Tibial nerve (tissue), 4 donors: Measurements from ENCODE around the gene DSG3.

ENCODE experiments used
- EP300 ChIP-seq, 2 donors: sonication (generic); formaldehyde crosslinking; IDR thresholded peaks; one replicate each; pipeline ENCODE4 v1.6.1; 2017; ENCODE audit warnings: antibody characterized with exemption in 2 of 2, mild to moderate bottlenecking in 1 of 2
- POLR2A ChIP-seq, 2 donors: fragments of 450-650 bp; IDR thresholded peaks; one replicate each; pipeline ENCODE4 v1.6.1; 2017; ENCODE audit warnings: antibody characterized with exemption in 2 of 2, mild to moderate bottlenecking in 2 of 2, moderate library complexity in 2 of 2
- TF ChIP-seq, protein P1 (sequence below), 5 experiments: fragments of 200-600 bp in 3 of 5; fragments of 450-650 bp in 2 of 5; sonication (generic) in 3 of 5; IDR thresholded peaks; one replicate each; pipeline ENCODE4 v1.5.1; 2016 to 2019; ENCODE audit warnings: antibody characterized with exemption in 5 of 5, mild to moderate bottlenecking in 3 of 5, moderate library complexity in 2 of 5

DNA sequence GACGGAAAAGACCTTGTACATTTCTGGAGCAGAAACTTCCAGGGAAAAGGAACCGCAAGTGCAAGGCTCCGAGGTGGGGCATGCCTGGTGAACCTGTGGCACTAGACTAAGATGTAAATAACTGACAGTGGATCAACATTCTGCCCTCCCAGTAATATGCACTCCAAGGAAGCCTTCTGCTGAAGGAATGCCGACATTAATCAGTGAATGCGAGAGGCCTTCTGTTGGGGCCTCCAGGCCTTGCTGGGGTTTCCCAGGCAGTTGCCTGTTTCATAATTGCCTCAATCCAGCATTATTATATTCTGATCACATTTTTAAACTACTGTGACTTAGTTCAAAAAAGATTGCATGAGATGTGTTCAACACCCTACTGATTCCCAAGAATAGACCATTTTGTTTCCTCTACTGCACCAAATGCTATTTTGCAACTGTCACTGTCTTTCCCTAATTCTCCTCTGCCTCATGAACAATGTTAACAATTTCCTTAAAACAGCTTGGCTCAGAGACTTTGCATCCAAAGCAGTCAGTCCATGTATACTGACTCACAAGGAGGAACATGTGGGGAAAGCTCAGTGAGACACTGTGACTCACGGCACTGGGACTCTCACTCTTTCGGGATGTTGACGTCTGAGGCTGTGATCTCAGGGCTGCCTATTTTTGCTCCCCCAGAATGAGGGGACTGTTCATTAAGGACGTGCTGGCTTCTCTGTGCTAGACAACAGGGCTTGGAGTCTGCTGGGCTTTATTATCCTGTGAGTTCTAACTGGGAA, 39.9 kb downstream of the DSG3 start:
- TF ChIP-seq EP300 (IDR thresholded peaks at IDR 0.05) (no peak), POLR2A (IDR thresholded peaks at IDR 0.05) (no peak)
- TF ChIP-seq, protein P1, sequence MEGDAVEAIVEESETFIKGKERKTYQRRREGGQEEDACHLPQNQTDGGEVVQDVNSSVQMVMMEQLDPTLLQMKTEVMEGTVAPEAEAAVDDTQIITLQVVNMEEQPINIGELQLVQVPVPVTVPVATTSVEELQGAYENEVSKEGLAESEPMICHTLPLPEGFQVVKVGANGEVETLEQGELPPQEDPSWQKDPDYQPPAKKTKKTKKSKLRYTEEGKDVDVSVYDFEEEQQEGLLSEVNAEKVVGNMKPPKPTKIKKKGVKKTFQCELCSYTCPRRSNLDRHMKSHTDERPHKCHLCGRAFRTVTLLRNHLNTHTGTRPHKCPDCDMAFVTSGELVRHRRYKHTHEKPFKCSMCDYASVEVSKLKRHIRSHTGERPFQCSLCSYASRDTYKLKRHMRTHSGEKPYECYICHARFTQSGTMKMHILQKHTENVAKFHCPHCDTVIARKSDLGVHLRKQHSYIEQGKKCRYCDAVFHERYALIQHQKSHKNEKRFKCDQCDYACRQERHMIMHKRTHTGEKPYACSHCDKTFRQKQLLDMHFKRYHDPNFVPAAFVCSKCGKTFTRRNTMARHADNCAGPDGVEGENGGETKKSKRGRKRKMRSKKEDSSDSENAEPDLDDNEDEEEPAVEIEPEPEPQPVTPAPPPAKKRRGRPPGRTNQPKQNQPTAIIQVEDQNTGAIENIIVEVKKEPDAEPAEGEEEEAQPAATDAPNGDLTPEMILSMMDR (IDR thresholded peaks at IDR 0.05): no peak
